ENCODE results near the gene INPP5A. TPM values are rescaled to one million over a fixed set of nuclear protein-coding genes. Genes with fewer than 3 reads are reported as not detected.

INPP5A gene
- total RNA-seq, 4 donors from 2014 or later, result 31.2 to 51.8 (median 41.5) TPM

DNA sequence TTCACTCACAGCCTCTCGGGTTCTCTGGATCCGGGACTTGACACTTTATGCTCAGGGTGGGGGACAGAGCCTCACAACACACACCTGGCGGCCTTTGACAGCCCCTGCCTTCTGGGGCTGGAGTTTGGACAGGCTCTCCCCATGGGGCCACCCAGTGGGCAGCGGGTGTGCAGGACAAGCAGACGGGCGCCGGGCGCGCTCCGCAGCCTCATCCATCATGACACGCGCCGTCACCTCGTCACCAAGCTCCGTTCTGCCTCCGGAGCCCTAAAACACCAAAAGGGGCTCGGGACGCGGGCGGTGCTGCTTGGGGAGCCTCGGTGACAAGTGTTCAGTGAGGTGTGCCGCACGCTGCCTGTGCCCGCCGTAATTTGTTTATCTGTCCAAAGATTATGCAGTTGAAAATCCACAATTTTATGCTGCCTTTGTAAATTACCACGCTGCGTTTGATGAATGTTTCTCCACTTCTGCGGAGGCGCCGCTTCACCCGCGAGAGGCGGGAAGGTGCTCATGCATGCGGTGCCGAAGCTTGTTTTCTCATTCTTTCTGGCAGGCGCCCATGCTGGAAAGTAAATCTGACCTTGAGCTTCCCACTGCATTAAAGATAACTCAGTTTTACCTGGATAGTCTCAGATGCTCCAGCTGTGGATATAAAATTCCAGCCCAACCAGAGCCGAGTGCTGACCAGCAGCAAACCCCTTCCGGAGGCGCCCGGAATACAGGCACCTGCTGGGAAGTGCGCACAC lies 242.1 kb downstream of the INPP5A start:
- intact Hi-C loops (cut with DNase I; ENCODE audit: low total_unique reads), result no loop called here
- TF ChIP-seq POLR2A (IDR thresholded peaks at IDR 0.05), result no peak
- TF ChIP-seq, protein P1, sequence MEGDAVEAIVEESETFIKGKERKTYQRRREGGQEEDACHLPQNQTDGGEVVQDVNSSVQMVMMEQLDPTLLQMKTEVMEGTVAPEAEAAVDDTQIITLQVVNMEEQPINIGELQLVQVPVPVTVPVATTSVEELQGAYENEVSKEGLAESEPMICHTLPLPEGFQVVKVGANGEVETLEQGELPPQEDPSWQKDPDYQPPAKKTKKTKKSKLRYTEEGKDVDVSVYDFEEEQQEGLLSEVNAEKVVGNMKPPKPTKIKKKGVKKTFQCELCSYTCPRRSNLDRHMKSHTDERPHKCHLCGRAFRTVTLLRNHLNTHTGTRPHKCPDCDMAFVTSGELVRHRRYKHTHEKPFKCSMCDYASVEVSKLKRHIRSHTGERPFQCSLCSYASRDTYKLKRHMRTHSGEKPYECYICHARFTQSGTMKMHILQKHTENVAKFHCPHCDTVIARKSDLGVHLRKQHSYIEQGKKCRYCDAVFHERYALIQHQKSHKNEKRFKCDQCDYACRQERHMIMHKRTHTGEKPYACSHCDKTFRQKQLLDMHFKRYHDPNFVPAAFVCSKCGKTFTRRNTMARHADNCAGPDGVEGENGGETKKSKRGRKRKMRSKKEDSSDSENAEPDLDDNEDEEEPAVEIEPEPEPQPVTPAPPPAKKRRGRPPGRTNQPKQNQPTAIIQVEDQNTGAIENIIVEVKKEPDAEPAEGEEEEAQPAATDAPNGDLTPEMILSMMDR (IDR thresholded peaks at IDR 0.05), result no peak
- DNase-seq (ENCODE audit: low spot score in 2 of 2), result no peak
- no peak overlapping the region for H3K4me3 ChIP-seq (ENCODE audit: low read depth, poor library complexity, severe bottlenecking)
- WGBS, 2 donors, result 95 to 96% methylated on average over 37 to 41 of the region's 41 CpGs

DNA sequence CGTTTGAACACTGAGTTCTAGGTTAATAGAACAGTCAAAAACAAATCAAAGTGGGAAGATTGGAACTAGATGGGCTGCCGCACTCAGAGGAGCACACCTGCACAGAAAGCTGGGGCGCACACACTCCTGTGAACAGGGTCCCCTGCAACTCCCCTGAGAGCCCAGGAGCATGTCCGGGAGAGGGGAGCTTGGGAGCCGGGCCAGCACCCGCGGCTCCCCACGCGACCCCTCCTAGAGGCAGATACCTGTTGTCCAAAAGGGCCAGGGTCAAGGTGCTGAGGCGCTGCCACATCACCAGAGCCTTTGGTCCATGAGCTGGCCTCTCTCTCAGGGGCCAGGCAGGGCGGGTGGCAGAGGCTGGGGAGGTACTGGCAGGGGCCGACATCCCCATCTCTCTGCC lies 242.8 kb downstream of the INPP5A start:
- WGBS, 2 donors, result 94 to 96% methylated on average over 11 to 12 of the region's 12 CpGs
- no peak overlapping the region for H3K4me3 ChIP-seq (ENCODE audit: low read depth, poor library complexity, severe bottlenecking)
- intact Hi-C loops (cut with DNase I; ENCODE audit: low total_unique reads), result no loop called here
- TF ChIP-seq, protein P1 (IDR thresholded peaks at IDR 0.05), result no peak
- no peak for TF ChIP-seq POLR2A (IDR thresholded peaks at IDR 0.05)
- no peak for DNase-seq (ENCODE audit: low spot score in 2 of 2)

DNA sequence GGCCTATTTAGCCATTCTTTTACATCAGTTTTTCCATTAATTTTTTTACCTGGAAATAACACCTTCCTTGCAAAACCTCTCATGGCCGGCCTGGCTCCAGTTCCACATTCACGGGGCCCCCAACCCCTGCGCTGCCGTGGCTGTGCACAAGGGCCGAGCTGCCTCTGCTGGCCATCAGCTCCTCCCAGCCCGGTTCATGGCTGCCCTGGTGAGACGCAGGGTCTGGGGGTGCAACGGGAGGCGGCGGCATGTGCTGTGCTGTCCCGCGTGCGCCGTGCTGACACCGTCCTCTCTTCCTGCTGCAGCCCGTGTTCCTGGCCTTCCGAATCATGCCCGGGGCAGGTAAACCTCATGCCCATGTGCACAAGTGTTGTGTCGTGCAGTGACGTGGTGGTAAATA lies 244.0 kb downstream of the INPP5A start:
- no peak overlapping the region for H3K4me3 ChIP-seq (ENCODE audit: low read depth, poor library complexity, severe bottlenecking)
- DNase-seq (ENCODE audit: low spot score in 2 of 2), result no peak
- TF ChIP-seq, protein P1 (IDR thresholded peaks at IDR 0.05), result no peak
- no peak for TF ChIP-seq POLR2A (IDR thresholded peaks at IDR 0.05)
- WGBS, 2 donors, result 96 to 98% methylated on average over 20 of the region's 20 CpGs
- intact Hi-C loops (cut with DNase I; ENCODE audit: low total_unique reads), result no loop called here

DNA sequence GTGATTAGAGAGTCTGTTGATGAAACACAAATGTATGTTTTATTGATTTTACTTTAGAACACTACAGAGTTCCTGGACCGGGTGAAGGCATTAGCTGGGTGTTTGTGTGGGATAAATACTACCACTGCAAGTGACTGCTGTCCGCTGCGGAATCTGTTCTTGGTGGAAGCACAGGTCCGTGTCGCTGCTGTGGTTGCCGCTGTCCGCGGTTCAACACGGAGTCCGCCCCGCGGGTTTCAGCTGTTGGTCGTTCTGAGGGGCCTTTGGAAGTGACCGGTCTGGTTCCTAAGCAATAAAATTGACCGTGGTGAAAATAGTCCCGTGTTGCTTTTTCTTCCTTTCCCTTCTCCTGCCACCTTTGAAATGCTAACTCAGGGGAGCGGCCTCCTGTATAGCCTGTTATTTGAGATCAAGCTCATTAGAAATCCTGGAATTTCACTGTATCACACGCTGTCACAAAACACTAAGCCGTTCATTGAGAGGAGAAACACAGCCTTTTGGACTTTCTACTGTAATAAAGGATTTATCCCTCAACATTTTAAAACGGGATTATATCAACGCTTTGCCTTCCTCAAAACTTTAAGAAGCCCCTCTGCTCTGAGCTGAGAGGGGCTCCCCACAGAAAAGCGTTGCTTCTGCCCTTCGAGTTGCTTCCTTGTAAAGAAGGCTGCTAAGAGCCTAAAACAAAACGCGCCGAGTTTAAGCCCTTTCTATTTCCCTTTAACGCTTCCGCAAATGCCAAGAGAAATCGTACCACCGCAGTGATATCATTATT lies 245.8 kb downstream of the INPP5A start:
- intact Hi-C loops (cut with DNase I; ENCODE audit: low total_unique reads), result no loop called here
- TF ChIP-seq, protein P1 (IDR thresholded peaks at IDR 0.05), result no peak
- no peak for TF ChIP-seq POLR2A (IDR thresholded peaks at IDR 0.05)
- WGBS, 2 donors, result 92 to 93% methylated on average over 30 of the region's 30 CpGs
- no peak overlapping the region for H3K4me3 ChIP-seq (ENCODE audit: low read depth, poor library complexity, severe bottlenecking)
- DNase-seq (ENCODE audit: low spot score in 2 of 2), result no peak

DNA sequence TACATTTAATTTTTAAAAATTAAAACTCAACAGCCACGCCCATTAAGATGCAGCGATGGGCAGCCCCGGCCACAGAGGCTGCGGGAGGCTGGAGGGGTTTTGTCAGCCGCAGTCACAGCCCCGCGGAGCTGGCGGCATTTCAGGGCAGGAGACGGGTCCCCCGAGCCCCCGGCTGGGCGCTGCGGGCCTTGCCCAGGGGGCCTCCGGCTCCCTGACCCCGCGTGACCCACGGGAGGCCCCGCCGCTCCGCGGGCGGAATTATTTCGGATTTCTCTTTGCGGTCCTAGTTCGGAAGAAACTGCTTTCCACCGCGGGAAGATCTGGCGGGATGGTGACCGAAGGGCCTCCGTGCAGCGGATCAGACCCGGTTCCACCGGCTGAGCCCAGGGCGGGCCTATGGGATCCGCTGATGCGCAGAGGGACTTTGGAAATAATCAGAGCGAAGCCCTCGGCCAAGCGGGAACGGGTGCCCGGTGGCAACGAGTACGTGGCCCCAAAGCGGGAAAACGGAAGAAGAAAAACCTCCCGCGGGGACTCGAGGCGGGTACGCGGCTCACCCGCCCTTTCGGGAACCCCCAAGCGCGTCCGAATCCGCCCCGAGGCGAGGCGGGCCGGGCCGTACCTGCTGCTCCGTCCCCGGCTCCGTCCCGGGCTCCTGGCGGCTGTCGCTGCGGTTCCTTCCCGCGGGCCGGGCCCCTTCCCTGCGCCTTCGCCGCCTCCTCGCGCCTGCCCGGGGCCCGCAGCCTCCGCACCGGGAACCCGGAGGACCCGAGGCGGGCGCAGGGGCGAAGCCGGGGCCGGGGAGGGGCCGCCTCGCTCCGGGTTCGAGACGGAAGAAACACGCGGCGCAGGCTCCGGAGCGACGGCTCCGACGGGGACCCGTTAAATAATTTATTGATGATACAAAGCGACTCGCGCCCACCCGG lies 246.6 kb downstream of the INPP5A start:
- no peak for DNase-seq (ENCODE audit: low spot score in 2 of 2)
- H3K4me3 ChIP-seq (ENCODE audit: low read depth, poor library complexity, severe bottlenecking), result no peak overlapping the region
- WGBS, 2 donors, result 23 to 27% methylated on average over 91 to 99 of the region's 106 CpGs
- TF ChIP-seq, protein P1 (IDR thresholded peaks at IDR 0.05), result no peak
- no peak for TF ChIP-seq POLR2A (IDR thresholded peaks at IDR 0.05)
- intact Hi-C loops (cut with DNase I; ENCODE audit: low total_unique reads), result no loop called here

Measured in lower leg skin (tissue), 4 donors.